ENCODE measurements around the gene ERBB4. TPM values are rescaled to one million over a fixed set of nuclear protein-coding genes. Genes with fewer than 3 reads are reported as not detected.
"Not testable (repeated sequence)": the region's sequence is repeated elsewhere in the genome, so short reads cannot be mapped to it uniquely, and the experiment has no call there.

Gene ERBB4
- total and polyA plus RNA-seq, 9 donors: 0.08 to 22.3 (median 1.2) TPM

GRCh38 chr2:212249451-212249850 is 289.2 kb downstream of the ERBB4 start:
- 20 to 42% (median 31%) methylated on average over 2 of the region's 2 CpGs for WGBS, 3 donors
- Histone ChIP-seq H3K27ac (no peak overlapping the region), H3K4me1 (ENCODE audit: insufficient read depth) (no peaks in the 10 kb centered on the region), H3K4me3 (no peak overlapping the region), H3K9me3 (no peaks in the 10 kb centered on the region), H3K36me3 (no peaks in the 10 kb centered on the region), H3K27me3 (no peaks in the 10 kb centered on the region)
- intact Hi-C loops (cut with DNase I): no loop called here
- no peak for TF ChIP-seq POLR2A (IDR thresholded peaks at IDR 0.05)
- TF ChIP-seq CTCF (IDR thresholded peaks at IDR 0.05): no peak
- no peak for TF ChIP-seq EP300 (IDR thresholded peaks at IDR 0.05)
- no peak for DNase-seq

GRCh38 chr2:212245880-212246279 is 292.7 kb downstream of the ERBB4 start:
- Histone ChIP-seq H3K4me1 (ENCODE audit: insufficient read depth) (no peaks in the 10 kb centered on the region), H3K27me3 (peaks cover 5% of the 10 kb centered on the region), H3K9me3 (no peaks in the 10 kb centered on the region), H3K4me3 (no peak overlapping the region), H3K36me3 (no peaks in the 10 kb centered on the region), H3K27ac (no peak overlapping the region)
- intact Hi-C loops (cut with DNase I): no loop called here
- TF ChIP-seq CTCF (IDR thresholded peaks at IDR 0.05) (no peak), POLR2A (IDR thresholded peaks at IDR 0.05) (no peak), EP300 (IDR thresholded peaks at IDR 0.05) (no peak)
- DNase-seq: no peak
- 68 to 79% (median 78%) methylated on average over 2 of the region's 2 CpGs for WGBS, 3 donors

- Histone ChIP-seq H3K4me1 (ENCODE audit: insufficient read depth) (no peaks in the 10 kb centered on the region), H3K9me3 (no peaks in the 10 kb centered on the region), H3K27ac (no peak overlapping the region), H3K36me3 (no peaks in the 10 kb centered on the region), H3K4me3 (no peak overlapping the region), H3K27me3 (peaks cover 5% of the 10 kb centered on the region)
- TF ChIP-seq POLR2A (IDR thresholded peaks at IDR 0.05): no peak
- TF ChIP-seq CTCF (IDR thresholded peaks at IDR 0.05): no peak
- TF ChIP-seq EP300 (IDR thresholded peaks at IDR 0.05): no peak
- no peak for DNase-seq
- WGBS, 3 donors: 20 to 27% (median 23%) methylated on average over 1 of the region's 1 CpG
- intact Hi-C loops (cut with DNase I): no loop called here
Observed at GRCh38 chr2:212242724-212243123, 295.9 kb downstream of the ERBB4 start.

GRCh38 chr2:212238152-212238551 is 300.4 kb downstream of the ERBB4 start:
- H3K4me1 ChIP-seq (ENCODE audit: insufficient read depth); H3K36me3 ChIP-seq; H3K9me3 ChIP-seq; DNase-seq; H3K27ac ChIP-seq; H3K4me3 ChIP-seq; H3K27me3 ChIP-seq; intact Hi-C loops (cut with DNase I): not testable (repeated sequence)
- 74 to 93% (median 89%) methylated on average over 3 of the region's 3 CpGs for WGBS, 3 donors

GRCh38 chr2:212237350-212238095 is 301.1 kb downstream of the ERBB4 start:
- no peaks in the 10 kb centered on the region for H3K9me3 ChIP-seq
- peaks cover 5% of the 10 kb centered on the region for H3K27me3 ChIP-seq
- TF ChIP-seq EP300 (IDR thresholded peaks at IDR 0.05) (no peak), POLR2A (IDR thresholded peaks at IDR 0.05) (no peak)
- 34 to 42% (median 34%) methylated on average over 13 of the region's 13 CpGs for WGBS, 3 donors
- DNase-seq: no peak
- intact Hi-C loops (cut with DNase I): no loop called here
- H3K36me3 ChIP-seq: no peaks in the 10 kb centered on the region
- H3K4me3 ChIP-seq: no peak overlapping the region
- no peak overlapping the region for H3K27ac ChIP-seq
- no peaks in the 10 kb centered on the region for H3K4me1 ChIP-seq (ENCODE audit: insufficient read depth)

Measured in ovary (tissue), 9 donors.